HG03066 (cell line): ENCODE data around the gene DNAJC18.
A peak's percentile ranks its signal among the peaks of the same experiment; 100 is the strongest.
"Not testable (repeated sequence)": the region's sequence is repeated elsewhere in the genome, so short reads cannot be mapped to it uniquely, and the experiment has no call there.

Experiments used
- ATAC-seq: cut with Tn5 transposase; IDR thresholded peaks from one replicate; pipeline ENCODE4 v1.9.1; 2021; ENCODE audit warnings: low read depth; ENCODE audit not compliant: unreplicated experiment

DNAJC18 gene

GRCh38 chr5:139439013-139439903, at the start of gene DNAJC18:
Gene DNAJC18 (minus strand): TSS chr5:139439525. CDS start chr5:139439445, 80 bp downstream.
- peak; percentile 94 for ATAC-seq

- no peak for ATAC-seq
These were observed 48.9 kb upstream of the DNAJC18 start for GRCh38 chr5:139488260-139488659.

GRCh38 chr5:139486201-139486600, 46.9 kb upstream of the DNAJC18 start:
- no peak for ATAC-seq

GRCh38 chr5:139482890-139483208, 43.5 kb upstream of the DNAJC18 start:
- not testable (repeated sequence) for ATAC-seq

- peak; percentile 61 for ATAC-seq
These were observed 42.9 kb upstream of the DNAJC18 start, which contains the start of gene STING1 for GRCh38 chr5:139482050-139482889. Gene STING1 (minus strand): TSS chr5:139482758. CDS start chr5:139481704, 1,054 bp downstream.

- ATAC-seq, result peak; percentile 43
These were observed 42.3 kb upstream of the DNAJC18 start for GRCh38 chr5:139481580-139482049.

- no peak for ATAC-seq
These were observed 41.8 kb upstream of the DNAJC18 start for GRCh38 chr5:139481122-139481533.

GRCh38 chr5:139479729-139480128, 40.4 kb upstream of the DNAJC18 start:
- ATAC-seq, result not testable (repeated sequence)

- not testable (repeated sequence) for ATAC-seq
These were observed 39.5 kb upstream of the DNAJC18 start for GRCh38 chr5:139478657-139479423.

- ATAC-seq, result no peak
These were observed 36.7 kb upstream of the DNAJC18 start for GRCh38 chr5:139475865-139476617.

GRCh38 chr5:139474890-139475791, 35.8 kb upstream of the DNAJC18 start:
- no peak for ATAC-seq

- ATAC-seq, result no peak
These were observed 34.2 kb upstream of the DNAJC18 start for GRCh38 chr5:139473565-139473964.

GRCh38 chr5:139473105-139473504, 33.8 kb upstream of the DNAJC18 start:
- no peak for ATAC-seq

- ATAC-seq, result no peak
These were observed 33.2 kb upstream of the DNAJC18 start for GRCh38 chr5:139472386-139473030.

GRCh38 chr5:139470821-139471300, 31.5 kb upstream of the DNAJC18 start, which contains the start of gene SMIM33:
Gene SMIM33 (plus strand): TSS chr5:139471004. CDS start chr5:139471122, 118 bp downstream.
- ATAC-seq, result no peak

GRCh38 chr5:139468421-139468931, 29.2 kb upstream of the DNAJC18 start:
- ATAC-seq, result no peak

- ATAC-seq, result no peak
These were observed 23.4 kb upstream of the DNAJC18 start, which contains the start of gene ECSCR for GRCh38 chr5:139462586-139463276. Gene ECSCR (minus strand): TSS chr5:139462743. CDS start chr5:139462670, 73 bp downstream.
